ENCODE measurements around the gene SPHK2.

- TF ChIP-seq CTCF (IDR thresholded peaks at IDR 0.05) (no peak), POLR2AphosphoS5 (IDR thresholded peaks at IDR 0.05) (no peak), POLR2A (IDR thresholded peaks at IDR 0.05) (no peak), EP300 (IDR thresholded peaks at IDR 0.05; ENCODE audit: low read depth) (no peak)
Observed at GRCh38 chr19:48613852-48614435, 5.4 kb upstream of the SPHK2 start.

All from transverse colon (tissue), 4 donors.